HepG2 (cell line): ENCODE measurements around the gene BCL2L1. TPM values are rescaled to one million over a fixed set of nuclear protein-coding genes. Genes with fewer than 3 reads are reported as not detected.
A peak's percentile ranks its signal among the peaks of the same experiment; 100 is the strongest.

Source experiments
- ARNT2 ChIP-seq: sonication (generic); formaldehyde crosslinking; IDR thresholded peaks from 2 replicates; pipeline ENCODE4 v1.8.0; 2022; ENCODE audit warnings: mild to moderate bottlenecking, low read depth, missing genetic modification reagents, moderate library complexity
- BHLHE40 ChIP-seq: IDR thresholded peaks from 2 replicates; pipeline ENCODE4 v1.6.1; 2011; ENCODE audit warnings: low read length, improper control_type of control experiment
- CAMTA2 ChIP-seq: sonication (generic); formaldehyde crosslinking; IDR thresholded peaks from 2 replicates; pipeline ENCODE4 v1.4.0; 2020; ENCODE audit warnings: mild to moderate bottlenecking, missing genetic modification reagents, borderline replicate concordance
- CTCF ChIP-seq: sonication (generic); formaldehyde crosslinking; IDR thresholded peaks from 2 replicates; pipeline ENCODE4 v1.5.0; 2020; ENCODE audit warnings: mild to moderate bottlenecking, missing genetic modification reagents, moderate library complexity
- GRHL1 ChIP-seq: sonication (generic); formaldehyde crosslinking; conservative IDR thresholded peaks from 2 replicates; pipeline ENCODE4 v1.8.0; 2022; ENCODE audit warnings: missing genetic modification reagents
- KLF11 ChIP-seq: IDR thresholded peaks from 2 replicates; pipeline ENCODE4 v1.6.1; 2016; ENCODE audit warnings: missing compliant biosample characterization
- MTF1 ChIP-seq: sonication (generic); formaldehyde crosslinking; IDR thresholded peaks from 2 replicates; pipeline ENCODE4 v1.5.0; 2020; ENCODE audit warnings: missing genetic modification reagents
- MYNN ChIP-seq: sonication (generic); formaldehyde crosslinking; IDR thresholded peaks from 2 replicates; pipeline ENCODE4 v1.4.0; 2020; ENCODE audit warnings: mild to moderate bottlenecking, low read depth, missing genetic modification reagents
- NBN ChIP-seq: fragments of 450-650 bp; conservative IDR thresholded peaks from 2 replicates; pipeline ENCODE4 v1.6.1; 2017
- PAX8 ChIP-seq: sonication (generic); formaldehyde crosslinking; IDR thresholded peaks from 2 replicates; pipeline ENCODE4 v1.8.0; 2022; ENCODE audit warnings: mild to moderate bottlenecking, missing genetic modification reagents, borderline replicate concordance
- RBFOX2 ChIP-seq: fragments of 200-400 bp; formaldehyde crosslinking; IDR thresholded peaks from 2 replicates; pipeline ENCODE4 v1.6.1; 2017; ENCODE audit warnings: low read depth, mild to moderate bottlenecking, low read length
- REL ChIP-seq: sonication (generic); formaldehyde crosslinking; conservative IDR thresholded peaks from 2 replicates; pipeline ENCODE4 v1.8.0; 2022; ENCODE audit warnings: mild to moderate bottlenecking, missing genetic modification reagents, moderate library complexity
- REPIN1 ChIP-seq: sonication (generic); formaldehyde crosslinking; IDR thresholded peaks from 2 replicates; pipeline ENCODE4 v1.8.0; 2022; ENCODE audit warnings: missing genetic modification reagents, low read depth, mild to moderate bottlenecking, borderline replicate concordance
- SAFB2 ChIP-seq: sonication (generic); formaldehyde crosslinking; IDR thresholded peaks from 2 replicates; pipeline ENCODE4 v1.5.1; 2020; ENCODE audit warnings: missing genetic modification reagents, low read depth, mild to moderate bottlenecking, borderline replicate concordance
- SRSF4 ChIP-seq: fragments of 200-400 bp; formaldehyde crosslinking; IDR thresholded peaks from one replicate; pipeline ENCODE4 v1.6.1; 2018; ENCODE audit warnings: mild to moderate bottlenecking, low read depth, low read length, moderate library complexity; ENCODE audit not compliant: poor library complexity, severe bottlenecking
- THRA ChIP-seq: sonication (generic); formaldehyde crosslinking; IDR thresholded peaks from 2 replicates; pipeline ENCODE4 v1.4.0; 2020; ENCODE audit warnings: missing genetic modification reagents, borderline replicate concordance
- U2AF1 ChIP-seq: fragments of 200-400 bp; formaldehyde crosslinking; optimal IDR thresholded peaks from 2 replicates; pipeline ENCODE3; 2017; ENCODE audit warnings: mild to moderate bottlenecking, low read depth, low read length
- ZFP1 ChIP-seq: IDR thresholded peaks from 2 replicates; pipeline ENCODE4 v1.6.1; 2016
- ZFP82 ChIP-seq: sonication (generic); formaldehyde crosslinking; IDR thresholded peaks from 2 replicates; pipeline ENCODE4 v1.5.1; 2020; ENCODE audit warnings: mild to moderate bottlenecking, missing genetic modification reagents, borderline replicate concordance
- ZMYM2 ChIP-seq: sonication (generic); formaldehyde crosslinking; IDR thresholded peaks from 2 replicates; pipeline ENCODE4 v1.8.0; 2022; ENCODE audit warnings: mild to moderate bottlenecking, missing genetic modification reagents
- ZNF20 ChIP-seq: sonication (generic); formaldehyde crosslinking; IDR thresholded peaks from 2 replicates; pipeline ENCODE4 v1.4.0; 2020; ENCODE audit warnings: mild to moderate bottlenecking, moderate library complexity, missing genetic modification reagents
- ZNF263 ChIP-seq: sonication (generic); formaldehyde crosslinking; IDR thresholded peaks from 2 replicates; pipeline ENCODE4 v1.4.0; 2020; ENCODE audit warnings: missing genetic modification reagents
- polyA plus RNA-seq, 8 experiments: library from polyadenylated mRNA; depleted of rRNA in 3 of 8; stranded (reverse) in 7 of 8; unstranded in 1 of 8; fragments of >200 nt; fragmentation: Illumina TruSeq in 4 of 8; extraction: Trizol in 4 of 8; gene quantifications; 2 replicates each; pipeline versions ENCODE4 v1.2.1 to v1.2.3, GENCODE V29; 2011 to 2016; ENCODE audit warnings: low read depth in 4 of 8, missing spikeins in 1 of 8, mixed read lengths in 1 of 8; ENCODE audit not compliant: insufficient read depth in 1 of 8
- total RNA-seq, 5 experiments: library from RNA; depleted of rRNA; stranded (reverse); fragments of >200 nt; fragmentation: Illumina TruSeq; extraction: Trizol; gene quantifications; 2 replicates each; pipeline ENCODE4 v1.2.3, GENCODE V29; 2016; ENCODE audit warnings: low read depth in 1 of 5
- TF ChIP-seq, protein P1 (sequence below): sonication (generic); formaldehyde crosslinking; IDR thresholded peaks from 2 replicates; pipeline ENCODE4 v1.4.0; 2020; ENCODE audit warnings: missing genetic modification reagents

BCL2L1 gene
- total and polyA plus RNA-seq, 2 of the 13 experiments (the other 11 are each of a cell fraction or from before 2014, with no cell fraction given), result 164 to 258 TPM

GRCh38 chr20:31695849-31696804, 26.5 kb downstream of the BCL2L1 start (continued):
- TF ChIP-seq CTCF (CRISPR knock-in tag) (peak; percentile 42), NBN (no peak), THRA (peak; percentile 99), BHLHE40 (peak; percentile 71), CAMTA2 (CRISPR knock-in tag) (peak; percentile 64; the same call in 1 of the 2 replicates), PAX8 (CRISPR knock-in tag) (no peak), REPIN1 (CRISPR knock-in tag) (peak; percentile 98), SRSF4 (no peak), ZNF263 (CRISPR knock-in tag) (peak; percentile 69; the same call in 1 of the 2 replicates), SAFB2 (CRISPR knock-in tag) (peak; percentile 93), ZFP1 (peak; percentile 97), U2AF1 (peak; percentile 86), ARNT2 (CRISPR knock-in tag) (peak; percentile 83; the same call in 1 of the 2 replicates), REL (CRISPR knock-in tag) (no peak), KLF11 (CRISPR knock-in tag) (peak; percentile 99), RBFOX2 (peak; percentile 42; the same call in 1 of the 2 replicates), GRHL1 (CRISPR knock-in tag) (no peak), ZNF20 (0 out of 2 replicates have a peak, but pooled peaks have one; percentile 64), MYNN (CRISPR knock-in tag) (no peak; the same call in 1 of the 2 replicates), MTF1 (CRISPR knock-in tag) (no peak), ZFP82 (no peak), ZMYM2 (CRISPR knock-in tag) (peak; percentile 98)
- TF ChIP-seq, protein P1, sequence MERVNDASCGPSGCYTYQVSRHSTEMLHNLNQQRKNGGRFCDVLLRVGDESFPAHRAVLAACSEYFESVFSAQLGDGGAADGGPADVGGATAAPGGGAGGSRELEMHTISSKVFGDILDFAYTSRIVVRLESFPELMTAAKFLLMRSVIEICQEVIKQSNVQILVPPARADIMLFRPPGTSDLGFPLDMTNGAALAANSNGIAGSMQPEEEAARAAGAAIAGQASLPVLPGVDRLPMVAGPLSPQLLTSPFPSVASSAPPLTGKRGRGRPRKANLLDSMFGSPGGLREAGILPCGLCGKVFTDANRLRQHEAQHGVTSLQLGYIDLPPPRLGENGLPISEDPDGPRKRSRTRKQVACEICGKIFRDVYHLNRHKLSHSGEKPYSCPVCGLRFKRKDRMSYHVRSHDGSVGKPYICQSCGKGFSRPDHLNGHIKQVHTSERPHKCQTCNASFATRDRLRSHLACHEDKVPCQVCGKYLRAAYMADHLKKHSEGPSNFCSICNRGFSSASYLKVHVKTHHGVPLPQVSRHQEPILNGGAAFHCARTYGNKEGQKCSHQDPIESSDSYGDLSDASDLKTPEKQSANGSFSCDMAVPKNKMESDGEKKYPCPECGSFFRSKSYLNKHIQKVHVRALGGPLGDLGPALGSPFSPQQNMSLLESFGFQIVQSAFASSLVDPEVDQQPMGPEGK (CRISPR knock-in tag), result peak; percentile 97
